GM10248 (cell line): Measurements from ENCODE around the gene SLC22A23.

Experiments used
- CTCF ChIA-PET: fragments of 300-600 bp; sonication (Branson Sonifier 250); formaldehyde crosslinking; extraction: SDS; loops from one replicate; lab custom pipeline; 2021; ENCODE audit warnings: antibody characterized with exemption; lab: Yijun Ruan, JAX
- POLR2A ChIA-PET: fragments of 350-650 bp; sonication (Branson Sonifier 250); formaldehyde crosslinking; extraction: SDS; loops from one replicate; lab custom pipeline; 2020; ENCODE audit warnings: antibody characterized with exemption; lab: Yijun Ruan, JAX
- DNase-seq: peaks from one replicate; pipeline ENCODE4 v3.0.0; 2012; ENCODE audit errors: extremely low spot score
- CTCF ChIP-seq: IDR thresholded peaks from 2 replicates; pipeline ENCODE4 v1.5.1; 2012; ENCODE audit warnings: mild to moderate bottlenecking, low read depth; ENCODE audit errors: extremely low read depth, missing control alignments, control extremely low read depth

SLC22A23 gene

GRCh38 chr6:3489027-3489757, 32.3 kb upstream of the SLC22A23 start:
- DNase-seq = no peak
- ChIA-PET POLR2A (no interaction called here), CTCF (interaction anchor here (0.9 kb wide), 1 partner anchor 21 kb away, joined by 3 read pairs; no protein-coding TSS in a partner anchor)
- no peak for TF ChIP-seq CTCF

GRCh38 chr6:3484946-3485345, 28.1 kb upstream of the SLC22A23 start:
- no peak for TF ChIP-seq CTCF
- ChIA-PET POLR2A (no interaction called here), CTCF (no interaction called here)
- DNase-seq = no peak

- TF ChIP-seq CTCF = no peak
- ChIA-PET POLR2A (no interaction called here), CTCF (interaction anchor here (1.4 kb wide), 1 partner anchor 10 kb away, joined by 3 read pairs; no protein-coding TSS in a partner anchor)
- no peak for DNase-seq
Observed at GRCh38 chr6:3484192-3484591, 27.3 kb upstream of the SLC22A23 start.

GRCh38 chr6:3483675-3484074, 26.8 kb upstream of the SLC22A23 start:
- ChIA-PET POLR2A (interaction anchor here (0.5 kb wide), 1 partner anchor 11 kb away, joined by 3 read pairs; no protein-coding TSS in a partner anchor), CTCF (interaction anchor here (1.4 kb wide), 1 partner anchor 10 kb away, joined by 3 read pairs; no protein-coding TSS in a partner anchor)
- no peak for DNase-seq
- no peak for TF ChIP-seq CTCF

DNA sequence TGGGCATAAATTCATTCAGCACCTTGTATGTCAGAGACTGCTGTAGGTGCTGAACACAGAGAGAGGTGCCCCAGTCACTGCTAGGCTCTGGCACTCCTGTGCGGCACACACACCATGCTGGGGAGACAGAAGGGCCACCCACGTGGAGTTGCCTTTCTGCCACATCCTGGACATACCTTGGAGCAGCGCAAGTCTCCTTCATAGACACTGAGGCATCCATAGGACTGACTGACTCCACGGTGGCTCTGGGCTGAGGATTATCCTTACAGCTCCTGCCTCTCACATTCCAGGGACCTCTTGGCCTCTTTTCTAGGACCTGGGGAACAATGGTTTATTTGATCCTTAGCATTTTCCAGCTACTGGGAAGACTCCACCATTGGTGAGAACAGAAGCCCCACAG, 26.0 kb upstream of the SLC22A23 start:
- no peak for DNase-seq
- ChIA-PET POLR2A (interaction anchor here (0.5 kb wide), 1 partner anchor 10 kb away, joined by 3 read pairs; no protein-coding TSS in a partner anchor), CTCF (interaction anchor here (1.4 kb wide), 1 partner anchor 11 kb away, joined by 3 read pairs; no protein-coding TSS in a partner anchor)

DNA sequence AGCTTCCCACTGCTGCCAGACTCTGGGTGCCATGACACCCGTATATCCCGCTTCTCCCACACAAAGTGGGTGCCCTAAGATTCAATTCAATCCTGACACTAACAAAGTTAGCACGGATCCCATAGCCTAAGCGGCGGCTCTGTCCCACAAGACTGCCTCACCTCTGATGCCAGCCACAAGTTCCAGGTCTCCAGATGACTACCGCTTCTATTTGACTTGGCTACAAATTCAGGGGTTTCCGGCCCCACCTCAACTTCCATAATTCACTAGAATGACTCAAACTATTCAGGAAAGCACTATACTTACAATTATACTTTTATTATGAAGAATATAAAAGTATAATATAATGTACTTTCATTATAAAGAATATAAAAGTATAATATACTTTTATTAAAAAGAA, 24.8 kb upstream of the SLC22A23 start:
- POLR2A ChIA-PET = no interaction called here
- no peak for TF ChIP-seq CTCF
- DNase-seq = no peak
- CTCF ChIA-PET = no interaction called here

More for the DNA sequence above, 26.0 kb upstream of the SLC22A23 start:
- no peak for TF ChIP-seq CTCF
